Right cardiac atrium (tissue), 5 donors: ENCODE data around the gene KLK10. TPM values are rescaled to one million over a fixed set of nuclear protein-coding genes. Genes with fewer than 3 reads are reported as not detected.

Source experiments
- ATAC-seq, 2 donors: fragments of 200-7000 bp; cut with Tn5 transposase; one replicate each; pipeline versions ENCODE4 v1.8.0 to v1.9.1; 2020; ENCODE audit warnings: moderate library complexity in 2 of 2, mild to moderate bottlenecking in 1 of 2
- DNase-seq, 3 donors: peaks; one replicate each; pipeline ENCODE4 v3.0.0-alpha.2; 2020
- H3K27ac ChIP-seq: one replicate; pipeline ENCODE4 v1.5.1; 2013; ENCODE audit warnings: mild to moderate bottlenecking, low read length, control low read depth, moderate library complexity
- H3K27me3 ChIP-seq: one replicate; pipeline ENCODE4 v1.6.1; 2013; ENCODE audit not compliant: control insufficient read depth, insufficient read depth
- H3K4me1 ChIP-seq: one replicate; pipeline ENCODE4 v1.6.1; 2013; ENCODE audit warnings: low read length; ENCODE audit not compliant: control insufficient read depth, insufficient read depth
- H3K4me3 ChIP-seq: one replicate; pipeline ENCODE4 v1.5.1; 2013; ENCODE audit warnings: low read length, control low read depth
- H3K9me3 ChIP-seq: one replicate; pipeline ENCODE4 v1.6.1; 2013; ENCODE audit warnings: low read length; ENCODE audit not compliant: control insufficient read depth
- WGBS: extraction: QIAGEN DNeasy Blood & Tissue Kit; methylation state at CpG from one replicate; pipeline ENCODE4 v1.1.7; 2013; 5-methylcytosine and 5-hydroxymethylcytosine counted together
- intact Hi-C, 4 donors: fragments of 100-400 bp; cut with DNase I; formaldehyde crosslinking; loops; one replicate each; pipeline versions ENCODE4 v1.11.0 to v1.14.0; 2022 to 2023
- polyA plus RNA-seq: library from polyadenylated mRNA; stranded (reverse); fragments of 200-250 nt; gene quantifications from one replicate; pipeline ENCODE4 v1.2.3, GENCODE V29; 2013
- total RNA-seq, 4 donors: library from RNA; stranded (reverse); fragmentation: NEBNext Ultra II Directional; extraction: Animal tissue kit (Norgen Biotek cat#: 25700); gene quantifications; one replicate each; pipeline ENCODE4 v1.2.1, GENCODE V29; 2021
- donor health status: healthy with polysubstance abuse.
- donor health status: DM: no; HTN: yes; CAD: no.
- donor health status: DM: no; HTN: no; CAD: no.
- donor health status: DM: no; HTN: yes; CAD: no; lungs with severe emphysema.
- donor health status: DM: yes; HTN: yes; CAD: no.

Gene KLK10
- total and polyA plus RNA-seq, 5 donors, result 0.48 to 0.89 (median 0.49) TPM; not detected in 1

GRCh38 chr19:51025809-51026553, 6.5 kb upstream of the KLK10 start:
- Histone ChIP-seq H3K4me3 (no peak overlapping the region), H3K27me3 (no peaks in the 10 kb centered on the region), H3K4me1 (no peaks in the 10 kb centered on the region), H3K27ac (no peak overlapping the region), H3K9me3 (no peaks in the 10 kb centered on the region)
- 37% methylated on average over 18 of the region's 18 CpGs for whole genome bisulfite sequencing
- DNase-seq, result peak; percentile 29 to 73 (median 72)
- intact Hi-C loops, result loop anchor here in 1 of 4 donors (5.0 to 10.0 kb wide), 2 partner anchors 66 to 139 kb away; no protein-coding TSS in a partner anchor
- peak; percentile 30 to 86 for ATAC-seq

GRCh38 chr19:51025401-51025800, 5.9 kb upstream of the KLK10 start:
- no peak overlapping the region for H3K4me3 ChIP-seq
- ATAC-seq, result no peak
- H3K27ac ChIP-seq, result no peak overlapping the region
- no peaks in the 10 kb centered on the region for H3K27me3 ChIP-seq
- no peak for DNase-seq
- 70% methylated on average over 6 of the region's 6 CpGs for WGBS
- intact Hi-C loops, result loop anchor here in 1 of 4 donors (5.0 to 10.0 kb wide), 2 partner anchors 67 to 139 kb away; no protein-coding TSS in a partner anchor
- no peaks in the 10 kb centered on the region for H3K4me1 ChIP-seq
- no peaks in the 10 kb centered on the region for H3K9me3 ChIP-seq

GRCh38 chr19:51024924-51025323, 5.4 kb upstream of the KLK10 start:
- WGBS, result 58% methylated on average over 5 of the region's 5 CpGs
- intact Hi-C loops, result loop anchor here in 2 of 4 donors (5.0 to 10.0 kb wide), 3 partner anchors 67 to 140 kb away; no protein-coding TSS in a partner anchor
- no peak overlapping the region for H3K27ac ChIP-seq
- no peaks in the 10 kb centered on the region for H3K9me3 ChIP-seq
- ATAC-seq (no peak), DNase-seq (no peak)
- H3K4me1 ChIP-seq, result no peaks in the 10 kb centered on the region
- H3K4me3 ChIP-seq, result no peak overlapping the region
- H3K27me3 ChIP-seq, result no peaks in the 10 kb centered on the region

GRCh38 chr19:51023946-51024345, 4.4 kb upstream of the KLK10 start:
- ATAC-seq (no peak), DNase-seq (no peak)
- 64% methylated on average over 11 of the region's 11 CpGs for WGBS
- Histone ChIP-seq H3K27ac (no peak overlapping the region), H3K9me3 (no peaks in the 10 kb centered on the region), H3K4me3 (no peak overlapping the region), H3K27me3 (no peaks in the 10 kb centered on the region), H3K4me1 (peaks cover 4% of the 10 kb centered on the region)
- intact Hi-C loops, result loop anchor here in 2 of 4 donors (5.0 to 10.0 kb wide), 2 partner anchors 73 to 141 kb away; no protein-coding TSS in a partner anchor

- no peak for DNase-seq
- 62% methylated on average over 14 of the region's 14 CpGs for WGBS
- Histone ChIP-seq H3K27me3 (no peaks in the 10 kb centered on the region), H3K27ac (no peak overlapping the region), H3K4me1 (peaks cover 4% of the 10 kb centered on the region), H3K4me3 (no peak overlapping the region), H3K9me3 (no peaks in the 10 kb centered on the region)
- intact Hi-C loops, result loop anchor here in 2 of 4 donors (5.0 to 10.0 kb wide), 2 partner anchors 75 to 142 kb away; no protein-coding TSS in a partner anchor
- no peak for ATAC-seq
These were observed 3.0 kb upstream of the KLK10 start for GRCh38 chr19:51022526-51022925.

GRCh38 chr19:51020988-51021651, 1.6 kb upstream of the KLK10 start:
- 35% methylated on average over 7 of the region's 7 CpGs for WGBS
- H3K9me3 ChIP-seq, result no peaks in the 10 kb centered on the region
- no peak overlapping the region for H3K4me3 ChIP-seq
- H3K4me1 ChIP-seq, result peaks cover 4% of the 10 kb centered on the region
- H3K27ac ChIP-seq, result no peak overlapping the region
- H3K27me3 ChIP-seq, result no peaks in the 10 kb centered on the region
- intact Hi-C loops, result loop anchor here in 3 of 4 donors (2.0 to 10.0 kb wide), 3 partner anchors 72 to 144 kb away; no protein-coding TSS in a partner anchor
- ATAC-seq (peak; percentile 21 to 28), DNase-seq (no peak)

GRCh38 chr19:51018745-51019543, 565 bp downstream of the KLK10 start:
- intact Hi-C loops, result loop anchor here in 1 of 4 donors (5.0 kb wide), 1 partner anchor 78 kb away; no protein-coding TSS in a partner anchor
- peaks cover 4% of the 10 kb centered on the region for H3K4me1 ChIP-seq
- DNase-seq, result peak; percentile 27 to 78 (median 67)
- H3K9me3 ChIP-seq, result no peaks in the 10 kb centered on the region
- no peaks in the 10 kb centered on the region for H3K27me3 ChIP-seq
- WGBS, result 2% methylated on average over 68 of the region's 68 CpGs
- peak overlapping the region; percentile 29 for H3K4me3 ChIP-seq
- peak; percentile 20 to 44 for ATAC-seq
- no peak overlapping the region for H3K27ac ChIP-seq

GRCh38 chr19:51016798-51017683, 2.5 kb downstream of the KLK10 start:
- peak; percentile 36 to 84 (median 73) for DNase-seq
- H3K27ac ChIP-seq, result no peak overlapping the region
- WGBS, result 1% methylated on average over 68 of the region's 68 CpGs
- no peak overlapping the region for H3K4me3 ChIP-seq
- peak; percentile 13 to 46 for ATAC-seq
- intact Hi-C loops, result loop anchor here in 1 of 4 donors (5.0 kb wide), 1 partner anchor 80 kb away; no protein-coding TSS in a partner anchor
- H3K4me1 ChIP-seq, result peaks cover 4% of the 10 kb centered on the region
- no peaks in the 10 kb centered on the region for H3K27me3 ChIP-seq
- H3K9me3 ChIP-seq, result no peaks in the 10 kb centered on the region

- DNase-seq (no peak), ATAC-seq (no peak)
- Histone ChIP-seq H3K27ac (no peak overlapping the region), H3K4me3 (no peak overlapping the region), H3K4me1 (peaks cover 4% of the 10 kb centered on the region), H3K27me3 (no peaks in the 10 kb centered on the region), H3K9me3 (no peaks in the 10 kb centered on the region)
- intact Hi-C loops, result loop anchor here in 1 of 4 donors (5.0 kb wide), 1 partner anchor 82 kb away; no protein-coding TSS in a partner anchor
- 85% methylated on average over 19 of the region's 19 CpGs for WGBS
These were observed 3.7 kb downstream of the KLK10 start for GRCh38 chr19:51015691-51016267.
